ENCODE results near the gene CFAP97D2. TPM values are rescaled to one million over a fixed set of nuclear protein-coding genes. Genes with fewer than 3 reads are reported as not detected.

CFAP97D2 gene
- total RNA-seq, 1 donor from 2014 or later: not detected

- TF ChIP-seq POLR2A (IDR thresholded peaks at IDR 0.05): no peak
- TF ChIP-seq, protein P1, sequence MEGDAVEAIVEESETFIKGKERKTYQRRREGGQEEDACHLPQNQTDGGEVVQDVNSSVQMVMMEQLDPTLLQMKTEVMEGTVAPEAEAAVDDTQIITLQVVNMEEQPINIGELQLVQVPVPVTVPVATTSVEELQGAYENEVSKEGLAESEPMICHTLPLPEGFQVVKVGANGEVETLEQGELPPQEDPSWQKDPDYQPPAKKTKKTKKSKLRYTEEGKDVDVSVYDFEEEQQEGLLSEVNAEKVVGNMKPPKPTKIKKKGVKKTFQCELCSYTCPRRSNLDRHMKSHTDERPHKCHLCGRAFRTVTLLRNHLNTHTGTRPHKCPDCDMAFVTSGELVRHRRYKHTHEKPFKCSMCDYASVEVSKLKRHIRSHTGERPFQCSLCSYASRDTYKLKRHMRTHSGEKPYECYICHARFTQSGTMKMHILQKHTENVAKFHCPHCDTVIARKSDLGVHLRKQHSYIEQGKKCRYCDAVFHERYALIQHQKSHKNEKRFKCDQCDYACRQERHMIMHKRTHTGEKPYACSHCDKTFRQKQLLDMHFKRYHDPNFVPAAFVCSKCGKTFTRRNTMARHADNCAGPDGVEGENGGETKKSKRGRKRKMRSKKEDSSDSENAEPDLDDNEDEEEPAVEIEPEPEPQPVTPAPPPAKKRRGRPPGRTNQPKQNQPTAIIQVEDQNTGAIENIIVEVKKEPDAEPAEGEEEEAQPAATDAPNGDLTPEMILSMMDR (IDR thresholded peaks at IDR 0.05): no peak
- no peak for TF ChIP-seq POLR2AphosphoS5 (IDR thresholded peaks at IDR 0.05; ENCODE audit: insufficient read depth in 1 of 2, low read depth in 1 of 2)
- Histone ChIP-seq H3K36me3 (no peaks in the 10 kb centered on the region), H3K4me3 (no peak overlapping the region), H3K27ac (no peak overlapping the region), H3K4me1 (peaks cover 6% of the 10 kb centered on the region), H3K27me3 (no peaks in the 10 kb centered on the region), H3K9me3 (no peaks in the 10 kb centered on the region)
- intact Hi-C loops (cut with DNase I): loop anchor here (2.0 to 5.0 kb wide), 2 partner anchors 275 to 413 kb away; no protein-coding TSS in a partner anchor
- no peak for DNase-seq (ENCODE audit: extremely low spot score in 2 of 2)
These were observed 46.6 kb downstream of the CFAP97D2 start for GRCh38 chr13:114225610-114226009.

- TF ChIP-seq, protein P1 (IDR thresholded peaks at IDR 0.05): no peak
- no peak for TF ChIP-seq POLR2A (IDR thresholded peaks at IDR 0.05)
- TF ChIP-seq POLR2AphosphoS5 (IDR thresholded peaks at IDR 0.05; ENCODE audit: insufficient read depth in 1 of 2, low read depth in 1 of 2): no peak
- H3K9me3 ChIP-seq: no peaks in the 10 kb centered on the region
- no peak overlapping the region for H3K27ac ChIP-seq
- H3K36me3 ChIP-seq: no peaks in the 10 kb centered on the region
- peaks cover 6% of the 10 kb centered on the region for H3K4me1 ChIP-seq
- intact Hi-C loops (cut with DNase I): loop anchor here (2.0 to 5.0 kb wide), 2 partner anchors 275 to 414 kb away; no protein-coding TSS in a partner anchor
- no peak overlapping the region for H3K4me3 ChIP-seq
- H3K27me3 ChIP-seq: no peaks in the 10 kb centered on the region
- peak in 1 of 2 donors; percentile 78 for DNase-seq (ENCODE audit: extremely low spot score in 2 of 2)
These were observed 47.0 kb downstream of the CFAP97D2 start for GRCh38 chr13:114226088-114226487.

GRCh38 chr13:114226699-114227323 lies 47.8 kb downstream of the CFAP97D2 start:
- intact Hi-C loops (cut with DNase I): loop anchor here (2.0 to 5.0 kb wide), 2 partner anchors 276 to 415 kb away; no protein-coding TSS in a partner anchor
- no peaks in the 10 kb centered on the region for H3K36me3 ChIP-seq
- no peak overlapping the region for H3K4me3 ChIP-seq
- no peaks in the 10 kb centered on the region for H3K27me3 ChIP-seq
- DNase-seq (ENCODE audit: extremely low spot score in 2 of 2): peak in 1 of 2 donors; percentile 89
- H3K4me1 ChIP-seq: peaks cover 6% of the 10 kb centered on the region
- H3K27ac ChIP-seq: no peak overlapping the region
- no peaks in the 10 kb centered on the region for H3K9me3 ChIP-seq
- TF ChIP-seq POLR2AphosphoS5 (IDR thresholded peaks at IDR 0.05; ENCODE audit: insufficient read depth in 1 of 2, low read depth in 1 of 2): peak in 1 of 2 donors; percentile 39
- TF ChIP-seq, protein P1 (IDR thresholded peaks at IDR 0.05): peak; percentile 82 to 98 (median 86)
- TF ChIP-seq POLR2A (IDR thresholded peaks at IDR 0.05): no peak

- no peak for DNase-seq (ENCODE audit: extremely low spot score in 2 of 2)
- Histone ChIP-seq H3K4me1 (peaks cover 6% of the 10 kb centered on the region), H3K4me3 (no peak overlapping the region), H3K27ac (no peak overlapping the region), H3K27me3 (no peaks in the 10 kb centered on the region), H3K36me3 (no peaks in the 10 kb centered on the region), H3K9me3 (no peaks in the 10 kb centered on the region)
- intact Hi-C loops (cut with DNase I): loop anchor here (2.0 to 5.0 kb wide), 2 partner anchors 277 to 415 kb away; no protein-coding TSS in a partner anchor
- TF ChIP-seq, protein P1 (IDR thresholded peaks at IDR 0.05): no peak
- no peak for TF ChIP-seq POLR2AphosphoS5 (IDR thresholded peaks at IDR 0.05; ENCODE audit: insufficient read depth in 1 of 2, low read depth in 1 of 2)
- TF ChIP-seq POLR2A (IDR thresholded peaks at IDR 0.05): no peak
These were observed 48.5 kb downstream of the CFAP97D2 start for GRCh38 chr13:114227528-114227927.

- intact Hi-C loops (cut with DNase I): loop anchor here (5.0 kb wide), 1 partner anchor 416 kb away; no protein-coding TSS in a partner anchor
- Histone ChIP-seq H3K9me3 (no peaks in the 10 kb centered on the region), H3K27ac (no peak overlapping the region), H3K4me1 (peaks cover 6% of the 10 kb centered on the region), H3K4me3 (no peak overlapping the region), H3K27me3 (no peaks in the 10 kb centered on the region), H3K36me3 (no peaks in the 10 kb centered on the region)
- DNase-seq (ENCODE audit: extremely low spot score in 2 of 2): no peak
- TF ChIP-seq POLR2AphosphoS5 (IDR thresholded peaks at IDR 0.05; ENCODE audit: insufficient read depth in 1 of 2, low read depth in 1 of 2) (no peak), POLR2A (IDR thresholded peaks at IDR 0.05) (no peak)
- TF ChIP-seq, protein P1 (IDR thresholded peaks at IDR 0.05): no peak
These were observed 49.1 kb downstream of the CFAP97D2 start for GRCh38 chr13:114228176-114228575.

All from vagina (tissue), 2 donors.